Stimulated activated CD8-positive, alpha-beta memory T cell treated with anti-CD3 and anti-CD28 coated beads, Interleukin-15, amount 100 ng/mL, for 48 hours (primary cell): ENCODE measurements around the gene SMPD1.

Experiments used
- DNase-seq, 2 donors: peaks; one replicate each; pipeline ENCODE4 v3.0.0-alpha.2; 2020; ENCODE audit warnings: low read depth in 2 of 2

Gene SMPD1

GRCh38 chr11:6414874-6415328, 24.6 kb downstream of the SMPD1 start:
- peak in 1 of 2 donors; percentile 28 for DNase-seq

DNA sequence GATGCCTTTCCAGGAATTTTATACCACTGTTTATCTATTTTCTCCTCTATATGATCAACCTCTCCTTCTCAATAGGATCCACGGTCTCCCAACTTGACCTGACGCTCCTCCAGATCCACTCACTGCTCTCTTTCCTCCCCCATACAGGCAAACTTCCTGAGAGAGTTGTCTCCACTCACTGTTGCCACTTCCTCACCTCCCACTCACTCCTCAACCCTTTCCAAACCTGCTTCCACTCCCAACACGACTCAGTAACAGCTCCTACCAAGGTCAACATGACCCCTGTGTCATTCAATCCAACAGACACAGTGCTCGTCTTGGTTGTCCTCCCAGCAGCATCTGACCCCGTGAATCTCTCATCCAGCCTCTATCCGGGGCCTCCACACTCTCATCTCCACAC, 25.5 kb downstream of the SMPD1 start:
- DNase-seq, result no peak

GRCh38 chr11:6417907-6418556, 27.8 kb downstream of the SMPD1 start:
- DNase-seq, result no peak

DNA sequence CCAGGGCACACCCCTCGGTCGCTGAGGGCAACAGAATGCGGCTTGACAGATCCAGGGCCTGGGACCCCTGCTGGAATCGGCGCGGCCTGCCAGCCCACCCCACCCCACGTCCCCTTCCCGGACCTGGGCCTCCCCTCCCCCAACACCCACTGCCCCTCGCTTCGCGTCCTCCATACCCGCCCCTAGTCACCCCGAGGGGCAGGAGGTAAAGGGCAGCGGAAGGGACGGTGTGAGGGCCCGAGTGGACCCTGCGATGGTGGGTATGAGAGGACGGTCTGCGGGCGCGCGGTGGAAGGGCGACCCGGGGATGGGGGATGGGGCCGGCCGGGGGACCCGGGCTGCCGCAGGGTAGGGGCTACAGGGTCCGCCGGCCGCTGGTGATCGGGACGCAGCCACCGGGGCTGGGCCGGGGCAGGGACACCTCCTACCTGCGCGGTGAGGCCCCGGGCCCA, 28.3 kb downstream of the SMPD1 start:
- no peak for DNase-seq

DNA sequence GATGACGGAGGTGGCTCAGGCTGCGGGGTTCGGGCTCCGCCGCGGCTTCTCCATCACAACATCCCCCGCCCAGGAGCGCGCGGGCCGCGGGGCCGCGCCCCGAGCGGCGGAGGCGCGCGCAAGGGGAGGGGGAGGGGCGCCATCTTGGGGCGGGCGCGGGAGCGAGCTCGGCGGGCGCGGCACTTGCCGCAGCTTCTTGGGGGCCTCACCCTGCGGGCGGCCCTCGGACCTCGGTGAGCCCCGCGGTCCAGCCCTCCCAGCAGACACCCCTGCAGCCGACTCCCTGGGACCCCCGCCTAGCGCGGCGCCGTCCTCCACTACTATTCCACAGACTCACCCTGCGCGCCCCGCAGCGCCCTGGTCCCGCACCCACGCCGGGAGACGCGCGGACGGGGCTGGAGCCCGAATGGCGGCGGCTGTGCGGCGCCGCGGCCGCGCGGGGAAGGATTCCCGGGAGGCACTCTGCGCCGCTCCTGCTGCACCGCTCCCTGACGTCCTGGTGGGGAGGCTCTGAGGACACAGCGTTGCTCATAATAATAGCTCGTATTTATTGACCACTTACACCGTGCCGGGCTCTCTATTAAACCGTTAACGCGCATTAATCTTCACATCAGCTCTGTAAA, 28.8 kb downstream of the SMPD1 start, which contains the start of gene APBB1:
APBB1 (minus strand) TSS at position 86 of the 623 bp plus-strand sequence. CDS start 7,747 bp downstream, outside the sequence.
- peak in 1 of 2 donors; percentile 59 for DNase-seq

- no peak for DNase-seq
Observed at GRCh38 chr11:6420677-6421076, 30.4 kb downstream of the SMPD1 start.

GRCh38 chr11:6427516-6427915, 37.2 kb downstream of the SMPD1 start:
- DNase-seq, result no peak

GRCh38 chr11:6431861-6432260, 41.6 kb downstream of the SMPD1 start:
- no peak for DNase-seq

GRCh38 chr11:6433998-6434660, 43.9 kb downstream of the SMPD1 start:
- DNase-seq, result no peak

DNA sequence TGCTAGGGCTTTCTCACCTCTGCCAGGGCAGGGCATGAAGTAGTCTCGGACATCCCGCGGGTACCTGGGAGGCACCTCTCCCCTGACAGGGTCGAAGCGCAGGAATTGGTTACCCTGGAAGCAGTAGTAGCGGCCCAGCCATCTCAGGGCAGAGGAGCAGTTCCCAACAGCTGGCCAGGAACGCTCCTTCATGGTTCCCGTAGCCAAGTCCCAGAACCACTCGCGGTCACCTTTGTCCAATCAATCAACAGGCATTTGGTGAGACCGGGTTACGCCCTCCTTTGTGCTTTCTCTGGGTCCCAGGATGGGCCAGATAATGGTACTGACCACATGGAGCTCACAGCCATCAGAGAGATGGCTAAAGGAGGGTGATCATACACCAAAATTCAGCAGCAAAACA, 47.1 kb downstream of the SMPD1 start:
- no peak for DNase-seq

GRCh38 chr11:6437993-6438392, 47.7 kb downstream of the SMPD1 start:
- DNase-seq, result no peak

DNA sequence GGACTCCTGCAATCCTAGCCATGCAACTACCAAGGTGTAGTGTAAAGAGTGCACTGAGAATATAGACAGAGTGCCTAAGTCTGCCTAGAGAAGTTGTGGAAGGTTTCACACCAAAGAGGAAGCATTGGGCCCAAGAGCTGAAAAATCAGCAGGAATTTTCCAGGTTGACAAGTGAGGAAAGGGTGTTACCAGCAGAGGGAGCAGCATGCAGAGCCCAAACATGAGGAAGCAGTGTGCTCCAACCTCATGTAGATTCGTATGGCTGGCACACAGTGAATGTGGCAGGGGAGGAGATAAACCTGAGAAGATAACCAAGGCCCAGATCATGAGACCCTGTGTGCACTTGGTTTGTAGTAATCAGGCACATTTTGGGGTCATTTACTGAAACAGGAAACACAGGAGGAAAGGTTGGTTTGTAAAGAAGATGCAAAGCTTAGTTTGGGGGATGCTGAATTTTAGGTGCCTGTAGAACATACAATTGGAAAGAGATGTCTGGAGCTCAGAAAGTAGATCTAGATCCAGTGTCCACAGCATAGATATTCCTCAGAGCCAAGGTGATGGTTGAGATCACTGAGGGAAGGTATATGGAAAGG, 48.8 kb downstream of the SMPD1 start:
- no peak for DNase-seq

DNA sequence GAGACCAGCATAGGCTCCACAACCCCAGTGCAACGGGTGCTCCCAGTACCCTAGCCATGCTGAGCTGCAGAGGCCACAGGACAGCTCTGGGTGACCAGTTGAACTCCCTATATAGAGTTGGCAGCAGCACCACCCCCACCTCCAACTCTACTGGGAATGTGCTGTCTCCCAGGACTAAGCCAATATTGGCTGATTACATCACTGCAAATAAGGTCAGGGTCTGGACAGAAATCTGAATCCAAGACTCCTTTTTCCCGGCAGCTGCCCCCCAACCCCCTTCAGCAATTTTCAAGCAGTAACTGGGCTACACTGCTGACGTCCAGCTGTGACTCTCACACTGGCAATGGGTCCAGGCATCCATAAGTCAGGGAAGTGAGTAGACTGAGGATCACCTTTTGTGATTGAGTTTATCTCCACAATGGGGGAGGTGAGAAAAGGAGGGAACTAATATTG, 50.7 kb downstream of the SMPD1 start, which contains the start of gene HPX:
HPX (minus strand) TSS at position 82 of the 453 bp plus-strand sequence; CDS start at position 58, 24 bp downstream.
- DNase-seq, result no peak

DNA sequence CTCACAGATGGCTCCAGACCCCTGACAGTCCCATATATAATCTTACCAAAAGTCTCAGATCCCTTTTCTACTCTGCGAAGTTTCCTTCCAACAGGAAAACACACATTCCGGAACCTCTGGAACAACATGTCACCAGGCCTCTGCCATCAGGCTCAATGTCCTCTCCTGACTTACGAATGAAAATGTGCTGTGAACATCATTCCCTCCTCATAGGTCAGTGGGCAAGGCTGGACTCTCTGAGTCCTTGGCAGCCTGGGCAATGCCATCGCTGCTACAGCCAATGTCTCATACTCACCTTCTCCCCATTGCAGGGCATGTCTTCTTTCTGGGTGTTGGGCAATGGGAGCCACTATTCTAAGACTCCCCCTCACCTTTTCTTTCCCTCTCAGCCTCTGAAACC, 52.2 kb downstream of the SMPD1 start:
- DNase-seq, result no peak

DNA sequence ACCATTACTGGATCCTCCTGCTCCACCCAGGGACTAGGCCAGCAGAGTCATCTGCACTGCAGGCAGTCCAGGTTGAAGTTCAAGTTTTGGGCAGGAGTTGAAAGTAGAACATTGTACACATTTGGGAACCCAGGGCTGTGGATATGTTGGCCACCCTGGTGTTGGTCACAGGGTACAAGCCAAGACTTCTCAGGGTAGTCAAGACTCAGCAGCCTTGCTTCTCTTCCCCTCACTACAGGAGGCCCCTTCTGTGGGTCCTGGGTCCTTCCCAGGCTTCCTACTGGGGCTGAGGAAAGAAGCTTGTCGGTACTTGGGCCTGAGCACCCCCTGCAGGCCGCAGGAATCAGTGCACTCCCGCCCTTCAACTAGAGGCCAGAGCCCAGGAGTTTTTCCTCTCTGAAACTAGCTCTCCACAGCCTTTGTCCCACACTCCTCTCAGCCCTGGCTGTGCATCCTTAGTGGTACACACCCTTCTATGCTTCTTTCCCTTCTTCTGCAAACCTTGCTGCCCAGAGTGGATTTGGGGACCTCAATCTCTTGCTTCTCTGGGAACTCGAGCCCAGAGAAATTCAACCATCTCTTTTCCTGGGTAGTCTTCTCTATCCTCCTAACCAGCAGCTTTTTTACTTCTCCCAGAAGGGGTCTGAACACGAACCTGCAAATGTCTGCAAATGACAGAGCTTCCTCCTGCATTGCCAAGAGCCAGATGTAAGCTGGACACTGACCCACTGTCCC, 53.2 kb downstream of the SMPD1 start:
- DNase-seq, result peak; percentile 26 to 27
